ENCODE measurements around the gene RAPGEFL1.
A peak's percentile ranks its signal among the peaks of the same experiment; 100 is the strongest.
"Not testable (repeated sequence)": the region's sequence is repeated elsewhere in the genome, so short reads cannot be mapped to it uniquely, and the experiment has no call there.

The RAPGEFL1 gene

DNA sequence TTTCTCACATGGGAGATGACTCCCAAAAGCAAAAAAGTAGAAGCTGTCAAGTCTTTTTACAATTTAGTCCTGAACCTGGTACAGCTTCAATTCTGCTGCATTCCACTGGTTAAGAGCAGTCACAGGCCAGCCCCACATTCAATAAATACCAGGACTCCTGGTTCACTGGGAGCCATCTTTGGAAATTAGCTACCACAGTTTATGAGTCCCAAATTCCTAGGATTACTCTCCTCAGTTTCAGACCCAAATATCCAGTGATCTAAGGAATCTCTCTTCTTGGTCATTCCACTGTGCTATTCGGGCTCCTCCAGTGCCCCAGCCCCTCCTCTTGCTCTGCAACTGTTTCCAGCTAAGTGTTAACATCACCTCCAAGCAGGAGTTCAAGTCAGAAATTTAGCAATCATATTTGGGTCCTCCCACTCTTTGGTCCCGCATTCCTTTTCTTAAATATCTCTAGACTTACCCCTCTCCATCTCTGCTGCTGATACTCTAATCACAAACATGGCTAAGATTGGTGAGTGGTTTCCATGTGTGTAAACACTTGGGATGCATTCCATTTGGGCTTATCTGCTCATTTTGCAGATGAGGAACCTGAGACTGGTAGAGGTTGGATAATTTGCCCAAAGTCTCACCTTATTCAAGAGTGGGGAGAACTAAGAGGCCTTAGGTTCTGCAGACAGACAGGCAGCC lies 32.3 kb downstream of the RAPGEFL1 start:
- DNase-seq (ENCODE audit: low read depth), result peak; percentile 37

- DNase-seq (ENCODE audit: low read depth), result not testable (repeated sequence)
Observed at GRCh38 chr17:40213914-40214313, 36.6 kb downstream of the RAPGEFL1 start.

DNA sequence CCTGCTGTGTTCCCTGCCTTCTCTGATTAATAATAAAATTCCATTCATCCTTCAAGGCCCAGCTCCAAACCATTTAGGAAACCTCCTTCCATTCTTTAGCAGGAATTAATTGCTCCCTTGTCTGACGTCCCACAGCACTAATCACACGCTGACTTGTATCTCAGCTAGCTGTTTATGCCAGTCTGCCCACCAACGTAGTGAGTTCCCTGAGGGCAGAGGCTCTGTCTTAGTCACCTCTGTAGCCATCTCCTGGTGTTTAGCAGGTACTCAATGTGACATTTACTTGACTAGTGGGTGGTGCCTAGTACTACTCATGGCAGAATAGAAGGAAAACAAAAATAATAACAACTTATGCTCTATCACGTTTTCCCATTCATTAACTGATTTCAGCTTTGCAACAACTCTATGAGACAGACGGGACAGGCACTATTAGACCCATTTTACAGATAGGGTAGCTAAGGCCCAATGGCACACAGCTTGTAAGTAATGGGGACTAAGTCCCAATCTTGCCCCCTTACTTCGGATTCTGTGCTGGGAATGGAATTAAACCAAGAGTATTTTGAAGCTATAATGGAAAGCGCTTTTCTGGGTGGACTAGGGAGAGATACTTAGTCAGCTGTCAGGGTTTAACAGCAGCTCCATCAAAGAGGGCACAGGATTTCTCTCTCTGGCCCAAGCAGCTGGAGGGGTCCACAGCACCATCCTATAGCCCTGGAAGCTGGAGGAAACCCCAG lies 40.9 kb downstream of the RAPGEFL1 start:
- DNase-seq (ENCODE audit: low read depth), result no peak

DNA sequence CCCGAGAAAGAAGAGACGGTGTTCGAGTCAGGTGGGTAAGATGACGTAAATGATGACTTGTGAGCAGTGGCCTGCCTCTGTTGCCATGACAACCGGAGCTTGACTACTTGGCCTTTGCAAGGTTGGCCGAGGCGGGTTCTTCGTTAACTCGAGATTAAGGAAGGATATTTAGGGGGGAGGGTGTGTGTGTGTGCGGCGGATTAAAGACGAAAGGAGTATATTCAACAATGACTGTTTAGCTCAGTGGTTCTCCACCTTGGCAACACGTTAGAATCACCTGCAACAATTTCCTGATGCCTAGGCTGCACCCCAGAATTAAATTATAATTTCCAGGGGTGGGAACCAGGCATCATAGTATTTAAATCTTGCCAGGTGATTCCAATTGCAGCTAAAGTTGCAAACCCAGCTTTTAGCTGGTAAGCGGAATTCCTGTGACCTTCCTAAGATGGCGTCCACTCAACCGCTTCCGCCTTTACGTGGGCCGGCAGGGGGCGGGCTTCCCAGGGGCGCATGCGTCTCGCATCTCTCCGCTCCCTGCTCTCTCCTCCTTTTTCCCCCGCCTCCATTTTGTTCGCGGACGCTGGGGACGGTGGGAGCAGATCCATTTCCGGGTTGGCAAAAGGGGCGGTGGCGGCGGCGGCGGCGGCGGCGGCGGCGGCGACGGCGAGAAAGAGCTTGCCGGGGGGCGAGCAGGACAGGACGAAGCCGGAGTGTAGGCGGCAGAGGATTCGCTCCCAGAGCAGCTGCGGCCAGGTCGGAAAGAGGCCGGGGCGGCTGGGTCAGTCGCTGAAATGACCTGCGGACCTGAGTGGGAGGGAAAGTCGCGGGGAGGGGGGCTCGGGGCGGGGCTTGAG lies 41.7 kb downstream of the RAPGEFL1 start, which contains the start of gene WIPF2:
Gene WIPF2 (plus strand): TSS at position 565 of the 854 bp plus-strand sequence. CDS start 37,156 bp downstream, outside the sequence.
- DNase-seq (ENCODE audit: low read depth), result peak; percentile 93

- DNase-seq (ENCODE audit: low read depth), result peak; percentile 42
Observed at GRCh38 chr17:40219594-40220338, 42.5 kb downstream of the RAPGEFL1 start.

DNA sequence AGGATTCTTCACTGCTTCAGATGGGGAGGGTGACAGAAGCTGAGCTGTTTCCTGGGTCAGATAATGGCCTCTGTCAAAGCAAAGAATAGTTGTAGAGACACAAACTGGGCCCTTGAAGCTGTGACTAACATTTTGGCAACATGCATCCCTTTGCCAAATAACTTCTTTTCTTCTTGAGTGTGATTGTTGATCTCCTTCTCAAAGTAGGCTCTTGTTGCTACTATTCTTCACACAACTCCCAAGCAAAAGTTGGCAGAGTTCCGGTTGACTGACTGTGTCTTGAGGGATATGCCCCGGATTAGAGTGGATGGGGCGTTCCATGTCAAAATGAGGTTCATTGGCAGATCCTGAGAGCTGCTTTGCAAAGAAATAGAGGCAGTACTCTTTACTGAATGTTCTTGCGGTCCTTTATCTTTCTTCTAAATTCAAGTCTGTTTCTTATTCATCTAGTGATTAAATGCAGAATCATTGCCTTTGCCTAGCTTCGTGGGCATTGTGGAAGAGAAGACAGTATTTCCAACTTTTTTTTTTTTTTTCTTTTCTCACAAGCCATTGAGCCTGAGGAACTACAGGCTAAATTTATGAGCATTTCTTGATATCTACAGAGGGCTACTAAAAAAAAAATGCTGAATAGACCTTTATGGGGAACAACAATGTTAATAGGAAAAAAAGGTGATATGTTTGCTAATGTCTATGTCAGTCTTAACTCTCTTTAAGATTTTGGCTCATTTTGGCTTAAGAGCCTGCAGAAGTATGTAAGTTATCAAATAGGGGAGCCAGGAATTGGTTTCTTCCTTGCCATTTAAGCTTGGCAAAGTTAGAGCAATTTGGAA lies 47.7 kb downstream of the RAPGEFL1 start:
- DNase-seq (ENCODE audit: low read depth), result peak; percentile 89

- DNase-seq (ENCODE audit: low read depth), result not testable (repeated sequence)
Observed at GRCh38 chr17:40229146-40229545, 51.9 kb downstream of the RAPGEFL1 start.

GRCh38 chr17:40230670-40231069 lies 53.4 kb downstream of the RAPGEFL1 start:
- DNase-seq (ENCODE audit: low read depth), result no peak

- DNase-seq (ENCODE audit: low read depth), result not testable (repeated sequence)
Observed at GRCh38 chr17:40231928-40232327, 54.7 kb downstream of the RAPGEFL1 start.

- DNase-seq (ENCODE audit: low read depth), result no peak
Observed at GRCh38 chr17:40241252-40241834, 64.1 kb downstream of the RAPGEFL1 start.

DNA sequence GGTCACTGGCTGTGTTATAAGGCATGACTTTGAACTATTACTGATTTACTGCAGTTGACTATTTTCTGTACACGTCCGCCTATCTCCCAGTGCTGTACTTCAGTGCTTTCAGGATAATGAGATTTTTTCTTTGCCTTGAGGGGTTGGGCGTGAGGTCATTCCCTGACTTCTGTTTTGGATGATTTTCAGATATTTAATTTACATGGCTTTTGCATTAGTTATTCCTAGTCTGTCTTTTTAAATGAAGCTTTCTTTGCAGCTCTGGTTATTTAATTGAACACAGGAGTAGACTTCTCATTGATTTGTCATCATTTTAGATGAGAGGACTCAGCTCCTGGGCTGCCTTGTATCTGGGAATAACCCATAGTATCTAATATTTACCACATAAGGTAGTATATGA lies 65.5 kb downstream of the RAPGEFL1 start:
- DNase-seq (ENCODE audit: low read depth), result no peak

GRCh38 chr17:40243761-40244160 lies 66.5 kb downstream of the RAPGEFL1 start:
- no peak for DNase-seq (ENCODE audit: low read depth)

DNA sequence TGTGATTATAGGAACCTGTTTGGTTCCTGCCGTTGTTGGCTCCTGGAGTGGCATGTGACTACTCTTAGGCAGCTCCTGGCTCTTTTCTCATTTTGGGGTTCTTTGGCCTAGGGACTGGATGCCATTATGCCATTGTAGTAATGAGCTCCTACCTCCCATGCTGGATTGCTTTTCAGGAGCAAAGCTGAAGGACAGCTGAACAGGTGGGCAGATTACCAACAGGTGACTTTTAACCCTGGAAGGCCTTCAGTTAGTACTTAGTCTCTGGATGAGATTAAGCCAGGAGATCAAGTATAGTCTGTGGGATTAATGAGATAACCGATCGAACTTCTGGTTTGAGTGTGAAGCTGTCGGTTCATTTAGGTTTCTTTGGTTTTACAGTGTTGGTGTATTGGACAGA lies 67.0 kb downstream of the RAPGEFL1 start:
- DNase-seq (ENCODE audit: low read depth), result no peak

All from amniotic epithelial cell (primary cell).